ENCODE results near the gene TICAM1.

DNA sequence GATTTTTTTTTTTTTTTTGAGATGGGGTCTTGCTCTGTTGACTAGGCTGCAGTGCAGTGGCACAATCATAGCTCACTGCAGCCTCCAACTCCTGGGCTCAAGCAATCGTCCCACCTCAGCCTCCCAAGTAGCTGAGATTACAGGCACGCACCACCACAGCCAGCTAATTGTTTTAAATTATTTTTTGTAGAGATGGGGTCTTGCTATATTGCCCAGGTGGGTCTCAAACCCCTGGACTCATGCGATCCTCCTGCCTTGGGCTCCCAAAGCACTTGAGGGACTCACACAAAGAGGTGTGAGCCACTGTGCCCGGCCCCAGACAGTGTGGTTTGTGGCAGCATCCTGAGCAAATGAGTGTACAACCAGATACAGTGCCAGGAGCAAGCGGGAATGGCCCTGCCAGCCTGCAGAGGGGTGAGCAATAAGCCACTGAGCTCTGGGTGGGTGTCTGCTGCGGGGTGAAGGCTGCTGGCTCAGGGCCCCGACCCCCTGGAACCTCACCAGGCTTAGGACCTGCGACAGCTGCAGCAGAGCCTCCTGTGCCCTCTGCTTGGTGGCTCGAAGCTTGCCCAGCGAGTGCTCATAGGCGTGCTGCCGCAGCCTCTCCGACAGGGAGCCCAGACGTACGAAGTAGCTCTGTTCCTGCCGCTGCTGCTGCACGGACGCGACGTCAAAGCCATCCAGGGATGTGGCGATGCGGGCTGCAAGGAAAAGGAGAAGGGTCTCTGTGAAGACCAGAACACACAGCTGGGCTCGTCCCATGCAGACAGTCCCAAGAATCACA is 15.9 kb upstream of the TICAM1 start:
- TF ChIP-seq, protein P1, sequence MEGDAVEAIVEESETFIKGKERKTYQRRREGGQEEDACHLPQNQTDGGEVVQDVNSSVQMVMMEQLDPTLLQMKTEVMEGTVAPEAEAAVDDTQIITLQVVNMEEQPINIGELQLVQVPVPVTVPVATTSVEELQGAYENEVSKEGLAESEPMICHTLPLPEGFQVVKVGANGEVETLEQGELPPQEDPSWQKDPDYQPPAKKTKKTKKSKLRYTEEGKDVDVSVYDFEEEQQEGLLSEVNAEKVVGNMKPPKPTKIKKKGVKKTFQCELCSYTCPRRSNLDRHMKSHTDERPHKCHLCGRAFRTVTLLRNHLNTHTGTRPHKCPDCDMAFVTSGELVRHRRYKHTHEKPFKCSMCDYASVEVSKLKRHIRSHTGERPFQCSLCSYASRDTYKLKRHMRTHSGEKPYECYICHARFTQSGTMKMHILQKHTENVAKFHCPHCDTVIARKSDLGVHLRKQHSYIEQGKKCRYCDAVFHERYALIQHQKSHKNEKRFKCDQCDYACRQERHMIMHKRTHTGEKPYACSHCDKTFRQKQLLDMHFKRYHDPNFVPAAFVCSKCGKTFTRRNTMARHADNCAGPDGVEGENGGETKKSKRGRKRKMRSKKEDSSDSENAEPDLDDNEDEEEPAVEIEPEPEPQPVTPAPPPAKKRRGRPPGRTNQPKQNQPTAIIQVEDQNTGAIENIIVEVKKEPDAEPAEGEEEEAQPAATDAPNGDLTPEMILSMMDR (IDR thresholded peaks at IDR 0.05), result no peak
- no peak for TF ChIP-seq POLR2A (IDR thresholded peaks at IDR 0.05)

Data from tibial nerve (tissue), 3 donors.